ENCODE measurements around the gene OR5H14. TPM values are rescaled to one million over a fixed set of nuclear protein-coding genes. Genes with fewer than 3 reads are reported as not detected.

Gene OR5H14
- total RNA-seq: not detected

GRCh38 chr3:98147179-98147578, at the start of gene OR5H14:
TSS of gene OR5H14 (plus strand) at chr3:98147479. CDS start at chr3:98149386, 1,907 bp downstream.
- WGBS: 74% methylated on average over 1 of the region's 1 CpG
- TF ChIP-seq POLR2A (IDR thresholded peaks at IDR 0.05; ENCODE audit: low read depth): no peak
- TF ChIP-seq POLR2AphosphoS5 (IDR thresholded peaks at IDR 0.05): no peak
- TF ChIP-seq EP300 (IDR thresholded peaks at IDR 0.05): no peak
- TF ChIP-seq CTCF (IDR thresholded peaks at IDR 0.05): no peak
- H3K36me3 ChIP-seq: no peaks in the 10 kb centered on the region

GRCh38 chr3:98099848-98100247, 47.4 kb upstream of the OR5H14 start:
- Histone ChIP-seq H3K4me1 (no peaks in the 10 kb centered on the region), H3K9me3 (no peaks in the 10 kb centered on the region), H3K36me3 (no peaks in the 10 kb centered on the region), H3K27me3 (no peaks in the 10 kb centered on the region), H3K4me3 (no peak overlapping the region), H3K27ac (replicated peaks in 1 of 4) (no peak overlapping the region)
- 79% methylated on average over 4 of the region's 4 CpGs for WGBS
- TF ChIP-seq CTCF (IDR thresholded peaks at IDR 0.05) (no peak), POLR2AphosphoS5 (IDR thresholded peaks at IDR 0.05) (no peak), POLR2A (IDR thresholded peaks at IDR 0.05; ENCODE audit: low read depth) (no peak), EP300 (IDR thresholded peaks at IDR 0.05) (no peak)
- DNase-seq (ENCODE audit: extremely low spot score): no peak
- intact Hi-C loops (cut with DNase I): no loop called here

More at GRCh38 chr3:98147179-98147578, at the start of gene OR5H14:
- Histone ChIP-seq H3K9me3 (no peaks in the 10 kb centered on the region), H3K27ac (replicated peaks in 1 of 4) (no peak within 1 kb of the TSS), H3K4me1 (no peaks in the 10 kb centered on the region), H3K27me3 (no peaks in the 10 kb centered on the region), H3K4me3 (no peak within 1 kb of the TSS)
- intact Hi-C loops (cut with DNase I): no loop called here
- DNase-seq (ENCODE audit: extremely low spot score): no peak

- Histone ChIP-seq H3K9me3 (peaks cover 0 to 18% (median 2%) of the 10 kb centered on the region in 4 donors), H3K27ac (replicated peaks in 1 of 4) (no peak overlapping the region), H3K27me3 (no peaks in the 10 kb centered on the region), H3K36me3 (no peaks in the 10 kb centered on the region), H3K4me1 (no peaks in the 10 kb centered on the region), H3K4me3 (no peak overlapping the region)
- intact Hi-C loops (cut with DNase I): no loop called here
- WGBS: 45% methylated on average over 1 of the region's 1 CpG
- DNase-seq (ENCODE audit: extremely low spot score): no peak
- TF ChIP-seq CTCF (IDR thresholded peaks at IDR 0.05) (no peak), EP300 (IDR thresholded peaks at IDR 0.05) (no peak), POLR2A (IDR thresholded peaks at IDR 0.05; ENCODE audit: low read depth) (no peak), POLR2AphosphoS5 (IDR thresholded peaks at IDR 0.05) (no peak)
Observed at GRCh38 chr3:98108162-98108561, 39.1 kb upstream of the OR5H14 start.

GRCh38 chr3:98109807-98110549, 37.3 kb upstream of the OR5H14 start:
- no peaks in the 10 kb centered on the region for H3K4me1 ChIP-seq
- peaks cover 0 to 18% (median 2%) of the 10 kb centered on the region in 4 donors for H3K9me3 ChIP-seq
- TF ChIP-seq CTCF (IDR thresholded peaks at IDR 0.05) (no peak), POLR2A (IDR thresholded peaks at IDR 0.05; ENCODE audit: low read depth) (no peak), POLR2AphosphoS5 (IDR thresholded peaks at IDR 0.05) (no peak), EP300 (IDR thresholded peaks at IDR 0.05) (no peak)
- no peak overlapping the region for H3K4me3 ChIP-seq
- H3K27me3 ChIP-seq: no peaks in the 10 kb centered on the region
- no peak for DNase-seq (ENCODE audit: extremely low spot score)
- H3K36me3 ChIP-seq: no peaks in the 10 kb centered on the region
- intact Hi-C loops (cut with DNase I): no loop called here
- no peak overlapping the region for H3K27ac ChIP-seq (replicated peaks in 1 of 4)
- 85% methylated on average over 4 of the region's 4 CpGs for WGBS

GRCh38 chr3:98110550-98110908, 36.8 kb upstream of the OR5H14 start:
- H3K36me3 ChIP-seq: no peaks in the 10 kb centered on the region
- DNase-seq (ENCODE audit: extremely low spot score): no peak
- TF ChIP-seq CTCF (IDR thresholded peaks at IDR 0.05): no peak
- no peak for TF ChIP-seq POLR2AphosphoS5 (IDR thresholded peaks at IDR 0.05)
- TF ChIP-seq POLR2A (IDR thresholded peaks at IDR 0.05; ENCODE audit: low read depth): no peak
- TF ChIP-seq EP300 (IDR thresholded peaks at IDR 0.05): no peak
- peaks cover 0 to 18% (median 2%) of the 10 kb centered on the region in 4 donors for H3K9me3 ChIP-seq
- no peak overlapping the region for H3K27ac ChIP-seq (replicated peaks in 1 of 4)
- H3K4me3 ChIP-seq: no peak overlapping the region
- no peaks in the 10 kb centered on the region for H3K27me3 ChIP-seq
- H3K4me1 ChIP-seq: no peaks in the 10 kb centered on the region
- intact Hi-C loops (cut with DNase I): no loop called here
